HEK293 (cell line): Measurements from ENCODE around the gene TPM3.

Experiments used
- ATF2 ChIP-seq: fragments of 450-650 bp; formaldehyde crosslinking; IDR thresholded peaks from 2 replicates; pipeline ENCODE4 v1.5.1; 2016; ENCODE audit warnings: missing biosample characterization, missing genetic modification characterization, low read depth
- BCL11B ChIP-seq: fragments of 450-650 bp; formaldehyde crosslinking; IDR thresholded peaks from 2 replicates; pipeline ENCODE4 v1.5.1; 2016; ENCODE audit warnings: low read depth, missing biosample characterization, missing genetic modification characterization
- BCL6B ChIP-seq: fragments of 450-650 bp; formaldehyde crosslinking; IDR thresholded peaks from 2 replicates; pipeline ENCODE4 v1.5.1; 2017; ENCODE audit warnings: missing biosample characterization, missing genetic modification characterization
- EGR2 ChIP-seq: fragments of 450-650 bp; formaldehyde crosslinking; IDR thresholded peaks from 2 replicates; pipeline ENCODE4 v1.5.1; 2016; ENCODE audit warnings: low read depth, missing biosample characterization, missing genetic modification characterization
- INSM2 ChIP-seq: fragments of 450-650 bp; formaldehyde crosslinking; IDR thresholded peaks from 2 replicates; pipeline ENCODE4 v1.5.1; 2016; ENCODE audit warnings: missing biosample characterization, missing genetic modification characterization
- MYNN ChIP-seq: fragments of 450-650 bp; formaldehyde crosslinking; IDR thresholded peaks from 2 replicates; pipeline ENCODE4 v1.5.1; 2016; ENCODE audit warnings: missing biosample characterization, missing genetic modification characterization, borderline replicate concordance
- PRDM4 ChIP-seq: fragments of 450-650 bp; formaldehyde crosslinking; IDR thresholded peaks from 2 replicates; pipeline ENCODE4 v1.5.1; 2017; ENCODE audit warnings: missing biosample characterization, missing genetic modification characterization
- RBAK ChIP-seq: fragments of 450-650 bp; formaldehyde crosslinking; IDR thresholded peaks from 2 replicates; pipeline ENCODE4 v1.5.1; 2016; ENCODE audit warnings: missing biosample characterization, missing genetic modification characterization
- SP2 ChIP-seq: fragments of 450-650 bp; formaldehyde crosslinking; IDR thresholded peaks from 2 replicates; pipeline ENCODE4 v1.5.1; 2016; ENCODE audit warnings: missing biosample characterization, missing genetic modification characterization
- YY2 ChIP-seq: fragments of 450-650 bp; formaldehyde crosslinking; IDR thresholded peaks from 2 replicates; pipeline ENCODE4 v1.5.1; 2016; ENCODE audit warnings: missing biosample characterization, missing genetic modification characterization
- ZFHX2 ChIP-seq: fragments of 450-650 bp; formaldehyde crosslinking; conservative IDR thresholded peaks from 2 replicates; pipeline ENCODE4 v1.5.1; 2016; ENCODE audit warnings: missing biosample characterization, missing genetic modification characterization
- ZNF10 ChIP-seq: fragments of 450-650 bp; formaldehyde crosslinking; IDR thresholded peaks from 2 replicates; pipeline ENCODE4 v1.5.1; 2017; ENCODE audit warnings: missing biosample characterization, missing genetic modification characterization
- ZNF184 ChIP-seq: fragments of 450-650 bp; IDR thresholded peaks from 2 replicates; pipeline ENCODE4 v1.5.1; 2018; ENCODE audit warnings: missing biosample characterization, mild to moderate bottlenecking, missing genetic modification characterization
- ZNF214 ChIP-seq: fragments of 450-650 bp; formaldehyde crosslinking; IDR thresholded peaks from 2 replicates; pipeline ENCODE4 v1.5.1; 2017; ENCODE audit warnings: missing biosample characterization, mild to moderate bottlenecking, missing genetic modification characterization, borderline replicate concordance
- ZNF335 ChIP-seq: fragments of 450-650 bp; formaldehyde crosslinking; conservative IDR thresholded peaks from 2 replicates; pipeline ENCODE4 v1.5.1; 2016; ENCODE audit warnings: missing biosample characterization, missing genetic modification characterization
- ZNF404 ChIP-seq: fragments of 450-650 bp; formaldehyde crosslinking; IDR thresholded peaks from 2 replicates; pipeline ENCODE4 v1.5.1; 2017; ENCODE audit warnings: missing biosample characterization, missing genetic modification characterization
- ZNF513 ChIP-seq: fragments of 450-650 bp; IDR thresholded peaks from 2 replicates; pipeline ENCODE4 v1.5.1; 2018; ENCODE audit warnings: missing biosample characterization, missing genetic modification characterization
- ZNF544 ChIP-seq: fragments of 450-650 bp; formaldehyde crosslinking; IDR thresholded peaks from 2 replicates; pipeline ENCODE4 v1.5.0; 2017; ENCODE audit warnings: missing biosample characterization, missing genetic modification characterization
- ZNF555 ChIP-seq: fragments of 450-650 bp; formaldehyde crosslinking; conservative IDR thresholded peaks from 2 replicates; pipeline ENCODE4 v1.5.1; 2017; ENCODE audit warnings: missing biosample characterization, mild to moderate bottlenecking, missing genetic modification characterization, inconsistent platforms
- ZNF585B ChIP-seq: fragments of 450-650 bp; formaldehyde crosslinking; IDR thresholded peaks from 2 replicates; pipeline ENCODE4 v1.5.1; 2016; ENCODE audit warnings: missing biosample characterization, missing genetic modification characterization
- ZNF596 ChIP-seq: fragments of 450-650 bp; IDR thresholded peaks from 2 replicates; pipeline ENCODE4 v1.5.0; 2018; ENCODE audit warnings: missing biosample characterization, mild to moderate bottlenecking, missing genetic modification characterization, moderate library complexity
- ZNF645 ChIP-seq: fragments of 450-650 bp; formaldehyde crosslinking; IDR thresholded peaks from 2 replicates; pipeline ENCODE4; 2016; ENCODE audit warnings: missing biosample characterization, missing genetic modification characterization
- ZNF658 ChIP-seq: fragments of 450-650 bp; formaldehyde crosslinking; IDR thresholded peaks from 2 replicates; pipeline ENCODE4; 2016; ENCODE audit warnings: missing biosample characterization, missing genetic modification characterization
- ZNF664 ChIP-seq: fragments of 450-650 bp; formaldehyde crosslinking; IDR thresholded peaks from 2 replicates; pipeline ENCODE4 v1.5.1; 2016; ENCODE audit warnings: missing biosample characterization, missing genetic modification characterization
- ZNF677 ChIP-seq: fragments of 450-650 bp; IDR thresholded peaks from 2 replicates; pipeline ENCODE4 v1.5.0; 2018; ENCODE audit warnings: missing biosample characterization, mild to moderate bottlenecking, missing genetic modification characterization, moderate library complexity
- ZNF701 ChIP-seq: fragments of 450-650 bp; formaldehyde crosslinking; IDR thresholded peaks from 2 replicates; pipeline ENCODE4 v1.5.1; 2016; ENCODE audit warnings: missing biosample characterization, missing genetic modification characterization
- ZNF785 ChIP-seq: fragments of 450-650 bp; formaldehyde crosslinking; IDR thresholded peaks from 2 replicates; pipeline ENCODE4 v1.5.1; 2016; ENCODE audit warnings: missing biosample characterization, missing genetic modification characterization
- ZNF791 ChIP-seq: fragments of 450-650 bp; formaldehyde crosslinking; IDR thresholded peaks from 2 replicates; pipeline ENCODE4 v1.5.1; 2016; ENCODE audit warnings: missing biosample characterization, missing genetic modification characterization
- ZSCAN5A ChIP-seq: fragments of 450-650 bp; formaldehyde crosslinking; IDR thresholded peaks from 2 replicates; pipeline ENCODE4 v1.5.1; 2016; ENCODE audit warnings: missing biosample characterization, missing genetic modification characterization

Gene TPM3

GRCh38 chr1:154183046-154183915 lies 8.6 kb downstream of the TPM3 start (continued):
- TF ChIP-seq ZNF701 (tag by site-specific recombination), result no peak
- no peak for TF ChIP-seq ZNF555
- peak; percentile 23 for TF ChIP-seq ZNF335 (tag by site-specific recombination)
- TF ChIP-seq ZNF677, result no peak
- no peak for TF ChIP-seq MYNN
- TF ChIP-seq ZFHX2 (tag by site-specific recombination), result peak; percentile 57
- TF ChIP-seq INSM2 (tag by site-specific recombination), result peak; percentile 53; the same call in 1 of the 2 replicates
- TF ChIP-seq EGR2 (tag by site-specific recombination), result peak; percentile 45
- no peak for TF ChIP-seq ZNF658 (tag by site-specific recombination)
- no peak for TF ChIP-seq ZNF10
- TF ChIP-seq PRDM4, result no peak; the same call in 1 of the 2 replicates
- peak; percentile 91 for TF ChIP-seq BCL11B
- no peak for TF ChIP-seq ZNF184 (tag by site-specific recombination)
- no peak for TF ChIP-seq ATF2 (tag by site-specific recombination)
- TF ChIP-seq ZNF645 (tag by site-specific recombination), result no peak
- TF ChIP-seq SP2 (tag by site-specific recombination), result peak; percentile 100
- TF ChIP-seq ZNF664, result no peak
- no peak for TF ChIP-seq ZNF785 (tag by site-specific recombination)
- no peak for TF ChIP-seq BCL6B (tag by site-specific recombination)
- no peak for TF ChIP-seq YY2 (tag by site-specific recombination)
- TF ChIP-seq ZNF214 (tag by site-specific recombination), result no peak
- TF ChIP-seq ZNF585B, result no peak
- TF ChIP-seq ZNF791 (tag by site-specific recombination), result no peak
- TF ChIP-seq ZSCAN5A, result no peak; the same call in 1 of the 2 replicates
- no peak for TF ChIP-seq ZNF513 (tag by site-specific recombination)
- TF ChIP-seq ZNF596, result no peak
- no peak for TF ChIP-seq RBAK
- TF ChIP-seq ZNF404 (tag by site-specific recombination), result no peak
- no peak for TF ChIP-seq ZNF544 (tag by site-specific recombination)
